Frontal cortex (tissue), 1 donor: Measurements from ENCODE around the gene CFAP68. TPM values are rescaled to one million over a fixed set of nuclear protein-coding genes. Genes with fewer than 3 reads are reported as not detected.
A peak's percentile ranks its signal among the peaks of the same experiment; 100 is the strongest.

Experiments
- small RNA-seq: library from RNA; depleted of rRNA; stranded (forward); fragments of <200 nt; gene quantifications from one replicate; pipeline ENCODE3, GENCODE V24; 2014
- total RNA-seq: library from RNA; depleted of rRNA; stranded (reverse); fragments of >200 nt; gene quantifications from one replicate; pipeline ENCODE4 v1.2.3, GENCODE V29; 2014

CFAP68 gene
- total RNA-seq, 1 donor from 2014 or later: 15.1 TPM

Small RNA genes lying within 50 kb of the gene (small RNA-seq; reads per million reads assigned to genes)
- gene C11orf52: not detected
- not detected for gene GNG5P3
- not detected for gene RNA5SP351
- 0.48 reads per million, percentile 37 among the genes with 10 or more reads in this experiment for gene RPL37AP8

Other genes starting within 250 kb of the CFAP68 start
- gene PPP2R1B, start 113.2 kb upstream of the CFAP68 start, total RNA-seq: 22.0 TPM
- gene ALG9, start 8.0 kb upstream of the CFAP68 start, total RNA-seq: 83.2 TPM
- gene FDXACB1, start 376 bp upstream of the CFAP68 start, total RNA-seq: 10.2 TPM
- 6.5 TPM for gene CRYAB, start 32.2 kb downstream of the CFAP68 start, total RNA-seq
- gene HSPB2, start 33.2 kb downstream of the CFAP68 start, total RNA-seq: 0.82 TPM
- not detected for gene C11orf52, start 39.4 kb downstream of the CFAP68 start, total RNA-seq
- 70.5 TPM for gene DIXDC1, start 57.8 kb downstream of the CFAP68 start, total RNA-seq
- 53.0 TPM for gene DLAT, start 145.9 kb downstream of the CFAP68 start, total RNA-seq
- 2.9 TPM for gene PIH1D2, start 194.5 kb downstream of the CFAP68 start, total RNA-seq
- 46.9 TPM for gene NKAPD1, start 194.8 kb downstream of the CFAP68 start, total RNA-seq
- 51.0 TPM for gene TIMM8B, start 207.2 kb downstream of the CFAP68 start, total RNA-seq
- gene SDHD, start 207.3 kb downstream of the CFAP68 start, total RNA-seq: 73.8 TPM